Brain pericyte (primary cell): Measurements from ENCODE around the gene SLC29A4.
"Not testable (repeated sequence)": the region's sequence is repeated elsewhere in the genome, so short reads cannot be mapped to it uniquely, and the experiment has no call there.

Experiments used
- DNase-seq: peaks from one replicate; pipeline ENCODE4 v3.0.0-alpha.2; 2012; ENCODE audit warnings: low read depth, low spot score

SLC29A4 gene, protein sequence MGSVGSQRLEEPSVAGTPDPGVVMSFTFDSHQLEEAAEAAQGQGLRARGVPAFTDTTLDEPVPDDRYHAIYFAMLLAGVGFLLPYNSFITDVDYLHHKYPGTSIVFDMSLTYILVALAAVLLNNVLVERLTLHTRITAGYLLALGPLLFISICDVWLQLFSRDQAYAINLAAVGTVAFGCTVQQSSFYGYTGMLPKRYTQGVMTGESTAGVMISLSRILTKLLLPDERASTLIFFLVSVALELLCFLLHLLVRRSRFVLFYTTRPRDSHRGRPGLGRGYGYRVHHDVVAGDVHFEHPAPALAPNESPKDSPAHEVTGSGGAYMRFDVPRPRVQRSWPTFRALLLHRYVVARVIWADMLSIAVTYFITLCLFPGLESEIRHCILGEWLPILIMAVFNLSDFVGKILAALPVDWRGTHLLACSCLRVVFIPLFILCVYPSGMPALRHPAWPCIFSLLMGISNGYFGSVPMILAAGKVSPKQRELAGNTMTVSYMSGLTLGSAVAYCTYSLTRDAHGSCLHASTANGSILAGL

DNA sequence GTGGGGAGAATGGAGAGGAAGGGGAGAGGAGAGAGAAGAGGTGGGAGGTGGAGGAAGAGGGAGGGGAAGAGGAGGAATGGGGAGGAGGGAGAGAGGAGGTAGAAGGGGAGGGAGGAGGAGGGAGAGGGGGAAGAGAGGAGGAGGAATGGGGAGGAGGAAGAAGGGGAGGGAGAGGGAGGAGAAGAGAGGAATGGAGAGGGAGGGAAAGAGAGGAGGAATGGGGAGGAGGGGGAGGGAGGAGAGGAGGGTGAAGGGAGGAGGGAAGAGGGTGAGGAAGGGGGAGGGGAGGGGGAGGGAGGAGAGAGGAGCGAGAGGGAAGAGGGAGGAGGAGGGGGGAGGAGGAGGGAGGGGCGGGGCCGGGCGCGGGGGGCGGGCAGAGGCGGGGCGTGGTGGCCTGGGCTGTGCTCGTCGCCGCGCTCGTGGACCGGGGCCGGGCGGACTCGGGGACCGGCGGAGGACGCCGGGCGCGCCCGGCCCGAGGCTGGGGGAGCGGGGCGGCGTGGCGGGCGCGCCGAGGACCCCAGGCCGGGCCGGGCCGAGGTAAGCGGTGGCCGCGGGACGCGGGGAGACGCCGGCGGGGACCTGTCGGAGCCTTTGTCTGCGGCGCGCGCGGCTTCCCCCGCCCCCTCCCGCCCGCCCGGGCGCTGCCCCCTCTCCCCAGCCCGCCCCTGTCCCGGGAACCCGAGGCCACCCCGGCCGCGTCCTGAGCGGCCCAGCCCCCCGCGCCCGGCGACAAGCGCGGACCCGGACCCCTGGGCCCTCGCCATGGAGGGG, at the start of gene SLC29A4:
Gene SLC29A4 (plus strand): TSS at position 401 of the 774 bp plus-strand sequence. CDS start 4,874 bp downstream, outside the sequence.
- DNase-seq = no peak

DNA sequence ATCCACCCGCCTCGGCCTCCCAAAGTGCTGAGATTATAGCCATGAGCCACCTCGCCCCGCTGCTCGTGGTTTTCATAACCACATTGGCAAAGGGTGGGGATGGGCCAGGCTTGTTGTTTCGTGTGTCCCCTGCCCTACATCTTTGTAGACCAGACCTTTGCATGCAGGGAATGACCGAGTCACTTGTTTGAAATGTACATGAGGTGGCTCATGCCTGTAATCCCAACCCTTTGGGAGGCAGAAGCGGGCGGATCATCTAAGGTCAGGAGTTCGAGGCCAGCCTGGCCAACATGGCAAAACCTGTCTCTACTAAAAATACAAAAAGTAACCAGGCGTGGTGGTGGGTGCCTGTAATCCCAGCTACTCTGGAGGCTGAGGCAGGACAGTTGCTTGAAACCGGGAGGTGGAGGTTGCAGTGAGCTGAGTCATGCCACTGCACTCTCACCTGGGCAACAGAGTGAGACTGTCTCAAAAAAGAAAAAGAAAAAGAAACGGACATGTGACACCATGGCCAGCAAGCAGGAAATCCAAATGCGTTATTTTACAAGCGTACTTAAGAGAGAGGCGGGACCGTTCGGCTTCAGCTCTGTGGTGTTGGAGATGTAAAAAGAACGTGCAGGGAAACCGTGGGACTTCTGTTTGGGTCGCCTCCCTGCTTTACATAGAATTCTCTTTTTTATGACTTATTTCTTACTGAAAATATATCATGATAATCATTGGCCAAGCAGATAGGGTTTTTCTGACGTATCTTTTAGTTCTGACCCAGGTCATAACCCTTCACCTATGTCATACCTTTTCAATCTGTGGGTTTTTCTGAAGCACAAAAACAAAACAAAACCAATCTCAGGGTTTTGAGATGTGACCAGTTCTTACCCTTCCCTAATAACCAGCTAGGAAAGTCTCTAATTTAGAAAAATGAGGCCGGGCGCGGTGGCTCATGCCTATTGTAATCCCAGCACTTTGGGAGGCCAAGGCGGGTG, 47.6 kb upstream of the SLC29A4 start:
- DNase-seq = no peak

DNA sequence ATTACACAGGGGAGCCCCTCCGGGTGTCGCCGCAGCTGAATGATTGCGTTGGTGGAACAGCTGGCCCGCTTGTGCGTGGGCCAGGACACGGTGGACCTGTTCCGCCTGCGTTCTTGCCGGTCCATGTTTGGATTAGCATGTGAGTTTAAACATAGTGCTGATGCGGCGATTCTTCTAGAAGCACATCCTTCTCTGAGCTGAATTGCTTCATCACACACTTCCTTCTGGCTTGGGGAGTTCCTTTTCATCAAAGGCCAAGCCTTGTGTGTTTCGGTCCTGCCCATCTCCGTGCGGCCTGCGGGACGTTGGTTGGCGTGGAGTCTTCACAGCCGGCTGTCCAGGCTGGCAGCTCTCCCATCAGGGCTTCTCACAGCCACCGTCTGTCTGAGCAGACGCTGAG, 45.5 kb upstream of the SLC29A4 start:
- no peak for DNase-seq

DNA sequence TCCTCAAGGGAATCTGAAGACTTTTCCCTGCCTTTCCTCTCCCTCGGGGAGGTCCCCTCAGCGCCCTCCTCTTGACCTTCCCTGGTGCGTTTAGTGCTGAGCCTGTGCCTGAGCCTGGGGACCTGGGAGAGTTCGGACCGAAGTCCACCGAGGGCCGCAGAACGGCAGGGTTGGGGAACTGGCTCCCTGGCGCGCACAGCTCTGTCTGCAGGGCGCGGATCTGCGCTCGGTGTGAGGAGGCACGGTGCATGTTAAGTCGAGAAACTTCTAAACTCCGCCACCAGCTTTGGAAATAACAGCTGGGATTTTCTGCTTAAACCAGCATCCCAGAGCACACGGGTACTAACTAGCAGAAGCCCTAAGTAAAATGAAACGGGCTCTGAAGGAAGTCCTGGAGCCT, 44.2 kb upstream of the SLC29A4 start:
- DNase-seq = no peak

DNA sequence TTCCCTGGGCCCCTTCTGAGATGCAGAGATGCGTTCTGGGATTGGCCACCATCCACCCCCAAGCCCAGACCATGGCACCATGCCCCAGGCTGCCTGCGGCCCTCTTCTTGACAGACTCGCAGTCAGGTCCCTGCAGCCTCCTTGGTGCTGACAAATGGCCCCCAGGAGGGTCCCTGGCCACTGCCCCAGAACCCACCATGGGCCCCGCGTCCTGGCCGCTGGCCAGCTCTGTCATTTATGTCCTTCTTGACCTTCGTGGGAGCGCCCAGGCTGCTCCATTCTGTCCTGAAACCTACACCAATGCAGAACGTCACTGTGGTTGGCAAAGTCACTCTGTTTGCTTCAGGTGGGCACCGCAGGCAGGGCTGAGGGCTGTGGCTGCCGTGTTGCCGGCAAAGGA, 39.5 kb upstream of the SLC29A4 start:
- DNase-seq = no peak

DNA sequence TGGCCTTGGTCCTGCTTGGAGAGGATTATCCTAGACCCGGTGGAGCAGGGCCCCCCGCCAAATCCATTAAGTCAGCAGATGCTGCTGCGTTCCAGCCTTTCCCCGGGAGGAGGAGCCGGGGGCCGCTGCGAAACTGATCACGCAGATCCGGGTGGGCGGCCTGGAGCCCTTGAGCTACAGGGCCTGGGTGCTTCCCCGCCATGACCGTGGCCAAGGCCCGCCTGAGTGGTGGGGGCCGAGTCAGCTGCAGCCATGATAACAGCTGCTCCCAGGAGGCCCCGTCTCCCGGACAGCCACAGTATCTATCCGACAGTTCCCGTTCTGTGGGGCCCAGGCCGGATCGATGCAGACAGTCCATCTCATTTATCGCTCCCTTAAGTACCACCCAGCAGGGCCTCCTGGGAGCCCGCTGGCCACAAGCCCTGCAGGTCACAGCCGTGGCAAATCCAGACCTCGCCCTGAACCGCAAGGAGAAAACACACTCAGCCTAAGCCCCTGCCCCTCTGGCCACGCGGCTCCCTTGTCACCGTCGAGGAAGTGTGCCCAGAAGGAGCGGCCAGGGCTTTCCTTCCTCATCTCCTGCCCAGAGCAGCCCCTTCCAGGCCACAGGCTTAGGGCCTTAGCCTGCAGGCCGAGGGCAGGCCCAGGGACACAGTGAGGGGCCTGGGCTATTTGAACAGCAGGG, 34.4 kb upstream of the SLC29A4 start:
- DNase-seq = no peak

DNA sequence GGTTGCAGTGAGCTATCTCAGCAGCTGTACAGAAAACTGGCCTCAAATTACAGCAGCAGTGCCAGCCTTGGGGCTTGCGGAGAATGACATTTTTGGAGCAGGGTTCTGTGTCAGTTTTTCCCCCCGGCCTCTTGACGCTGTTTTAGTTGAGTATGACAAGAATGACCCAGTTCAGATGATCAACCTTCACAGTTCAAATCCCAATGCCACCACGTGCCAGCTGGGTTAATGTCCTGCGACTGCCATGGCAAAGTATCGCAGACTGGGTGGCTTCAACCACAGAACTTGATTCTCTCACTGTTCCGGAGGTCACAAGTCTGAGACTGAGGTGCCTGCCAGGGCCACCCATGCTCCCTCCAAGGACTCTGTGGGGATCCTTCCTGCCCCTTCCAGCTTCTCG, 32.0 kb upstream of the SLC29A4 start:
- not testable (repeated sequence) for DNase-seq

DNA sequence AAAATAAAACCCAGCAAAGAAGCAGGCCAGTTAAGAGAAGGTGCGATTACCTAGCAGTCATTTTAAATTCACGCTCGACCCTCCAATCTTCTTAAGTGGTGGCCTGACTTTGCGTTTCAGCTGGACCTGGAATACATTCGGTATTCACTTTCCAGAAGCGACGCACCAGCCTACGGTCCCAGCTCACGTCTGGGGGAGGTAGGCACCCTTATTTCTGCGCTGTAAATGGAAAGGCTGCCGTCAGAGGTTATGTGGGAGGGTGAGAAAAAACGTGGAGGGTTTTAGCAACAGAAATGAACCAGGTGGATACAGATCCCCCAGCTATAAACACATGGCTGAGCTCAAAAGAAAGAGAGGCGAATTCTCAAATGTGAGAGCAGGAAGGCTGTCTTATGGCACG, 29.2 kb upstream of the SLC29A4 start:
- not testable (repeated sequence) for DNase-seq

DNA sequence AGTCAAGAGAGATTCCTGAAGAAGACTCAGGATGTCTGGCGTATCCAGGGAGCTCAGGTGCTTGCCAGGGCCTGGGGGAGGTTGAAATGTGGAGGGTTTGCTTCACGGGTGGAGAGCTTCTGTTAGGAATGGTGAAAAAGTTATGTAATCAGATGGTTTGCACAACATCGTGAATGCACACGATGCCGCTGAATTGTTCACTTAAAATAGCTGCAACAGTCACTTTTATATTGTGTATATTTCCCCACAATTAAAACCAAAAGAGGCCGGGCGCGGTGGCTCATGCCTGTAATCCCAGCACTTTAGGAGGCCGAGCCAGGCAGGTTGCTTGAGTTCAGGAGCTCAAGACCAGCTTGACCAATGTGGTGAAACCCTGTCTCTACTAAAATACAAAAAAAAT, 28.4 kb upstream of the SLC29A4 start:
- not testable (repeated sequence) for DNase-seq

DNA sequence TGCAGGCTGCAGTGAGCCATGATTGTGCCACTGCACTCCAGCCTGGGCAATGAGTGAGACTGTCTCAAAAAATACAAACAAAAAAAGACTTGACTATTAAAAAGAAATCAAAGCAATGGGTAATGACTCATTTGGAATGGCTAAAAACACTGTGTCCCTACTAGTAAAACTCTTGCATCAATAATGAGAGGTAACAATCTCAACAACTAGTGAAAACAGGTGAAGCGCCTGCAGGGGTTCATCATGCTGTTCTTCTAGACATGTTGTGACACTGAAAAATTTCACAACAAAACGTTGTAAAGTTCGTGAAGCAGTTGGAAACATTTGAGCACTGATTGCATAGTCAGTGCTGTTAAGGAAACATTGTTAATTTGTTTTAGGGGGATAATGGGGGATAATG, 26.9 kb upstream of the SLC29A4 start:
- no peak for DNase-seq

DNA sequence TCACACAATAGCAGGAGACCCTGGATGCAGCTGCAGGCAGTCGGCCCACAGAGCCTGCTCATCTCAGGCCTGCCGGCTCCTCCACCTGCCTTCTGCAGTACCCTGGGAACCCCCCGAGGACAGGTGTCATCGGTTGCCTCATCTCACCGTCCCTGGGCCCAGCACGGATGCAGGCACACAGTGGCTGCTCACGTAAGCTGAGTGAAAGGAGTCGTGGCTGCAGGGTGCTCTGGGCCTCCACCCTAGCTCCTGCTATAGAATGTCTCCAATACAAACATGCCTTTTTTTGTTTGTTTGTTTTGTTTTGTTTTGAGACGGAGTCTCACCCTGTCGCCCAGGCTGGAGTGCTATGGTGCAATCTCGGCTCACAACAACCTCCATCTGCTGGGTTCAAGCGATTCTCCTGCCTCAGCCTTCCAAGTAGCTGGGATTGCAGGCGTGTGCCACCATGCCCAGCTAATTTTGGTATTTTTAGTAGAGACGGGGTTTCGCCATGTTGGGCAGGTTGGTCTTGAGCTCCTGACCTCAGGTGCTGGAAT, 22.1 kb upstream of the SLC29A4 start:
- not testable (repeated sequence) for DNase-seq

DNA sequence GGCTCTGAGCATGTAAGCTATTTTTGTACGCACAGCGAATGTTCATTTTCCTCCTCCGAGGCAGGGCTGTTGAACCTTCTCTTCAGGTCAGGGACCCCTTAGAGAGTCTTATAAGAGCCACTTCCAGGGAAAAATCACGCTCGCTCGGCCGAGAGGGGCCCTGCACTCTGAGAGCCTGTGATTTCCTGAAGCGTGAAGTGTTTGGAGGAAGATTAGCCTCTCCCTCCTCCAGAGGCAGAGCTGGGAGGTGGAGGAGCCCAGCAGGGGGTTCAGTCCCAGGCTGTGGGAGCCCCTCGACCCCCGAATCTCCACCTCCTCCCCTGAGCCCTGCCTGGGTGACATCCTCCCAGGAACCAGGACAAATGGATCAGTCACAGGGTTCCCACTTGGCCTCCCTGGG, 19.7 kb upstream of the SLC29A4 start:
- not testable (repeated sequence) for DNase-seq

DNA sequence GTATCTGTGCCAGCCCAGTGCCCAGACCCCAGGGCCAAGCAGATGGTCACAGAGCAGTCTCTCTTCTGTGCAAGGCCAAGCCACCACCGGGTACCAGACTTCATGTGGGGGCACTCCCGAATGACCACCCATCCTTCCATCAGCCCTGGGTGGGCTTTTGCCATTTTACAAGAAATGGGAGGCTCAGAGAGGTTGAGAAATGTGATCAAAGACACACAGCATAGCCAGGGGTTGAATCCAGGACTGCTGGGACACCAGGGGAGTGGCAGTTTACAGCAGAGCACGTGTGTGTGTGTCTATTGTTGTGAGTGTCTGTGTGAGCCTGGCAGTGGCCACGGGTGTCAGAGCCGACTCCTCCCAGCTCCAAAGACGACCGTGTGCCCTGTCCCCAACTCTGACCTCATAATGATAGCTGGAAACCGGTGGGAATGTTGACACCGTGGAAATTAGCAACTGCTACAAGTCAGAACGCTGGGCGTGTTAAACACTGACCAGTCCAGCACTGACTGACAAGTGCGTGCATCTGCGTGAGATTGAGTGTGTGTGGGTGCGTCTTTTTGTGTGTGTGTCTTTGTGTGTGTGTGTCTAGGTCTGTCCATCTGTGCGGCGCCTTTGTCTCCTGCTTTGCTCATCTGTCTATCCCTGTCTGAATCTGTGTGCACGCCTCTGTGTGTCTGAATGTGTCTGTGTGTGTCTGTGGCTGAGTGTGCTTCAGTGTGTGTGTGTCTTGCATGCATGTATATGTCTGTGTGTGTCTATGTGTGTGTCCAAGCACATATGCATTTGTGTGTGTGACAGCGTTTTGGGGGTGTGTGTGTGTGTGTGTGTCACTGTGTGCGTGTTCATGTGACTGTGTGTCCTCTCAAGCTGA, 17.2 kb upstream of the SLC29A4 start:
- DNase-seq = no peak

DNA sequence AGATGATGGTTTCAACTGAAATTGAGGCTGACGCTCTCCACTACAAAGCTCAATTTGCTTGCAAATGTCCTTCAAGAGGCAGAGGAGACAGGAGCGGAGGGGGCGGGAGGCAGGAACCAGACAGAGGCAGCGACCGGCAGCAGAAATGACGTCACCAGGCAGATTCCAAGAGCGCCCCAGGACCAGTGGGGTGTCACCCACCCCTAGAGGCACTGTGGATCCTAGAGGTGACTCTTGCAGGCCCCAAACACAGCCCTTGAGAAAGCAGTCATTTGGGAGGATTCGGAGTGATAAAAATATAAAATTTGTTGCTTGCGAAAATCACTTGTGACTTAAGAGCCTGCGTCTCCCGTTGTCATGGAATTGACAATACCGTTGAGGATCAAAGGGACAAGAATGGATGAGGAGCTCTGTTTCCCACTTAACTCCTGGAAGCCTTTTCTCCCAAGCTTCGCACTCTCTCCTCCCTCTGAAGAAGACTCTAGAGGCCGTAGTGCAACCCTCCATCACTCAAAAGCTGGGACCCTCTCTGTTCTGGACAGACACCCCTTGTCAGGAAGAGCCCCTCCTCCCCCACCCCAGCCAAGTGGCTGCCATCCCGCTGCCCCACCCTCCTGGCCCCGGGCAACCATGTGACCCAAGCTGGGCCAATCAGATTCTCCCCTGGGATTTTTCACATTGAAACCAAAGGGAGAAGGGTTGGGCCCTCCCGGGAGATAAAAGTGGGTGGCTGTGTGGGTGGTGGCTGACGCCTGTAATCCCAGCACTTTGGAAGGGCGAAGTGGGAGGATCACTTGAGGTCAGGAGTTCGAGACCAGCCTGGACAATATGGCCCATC, 16.3 kb upstream of the SLC29A4 start:
- DNase-seq = no peak

DNA sequence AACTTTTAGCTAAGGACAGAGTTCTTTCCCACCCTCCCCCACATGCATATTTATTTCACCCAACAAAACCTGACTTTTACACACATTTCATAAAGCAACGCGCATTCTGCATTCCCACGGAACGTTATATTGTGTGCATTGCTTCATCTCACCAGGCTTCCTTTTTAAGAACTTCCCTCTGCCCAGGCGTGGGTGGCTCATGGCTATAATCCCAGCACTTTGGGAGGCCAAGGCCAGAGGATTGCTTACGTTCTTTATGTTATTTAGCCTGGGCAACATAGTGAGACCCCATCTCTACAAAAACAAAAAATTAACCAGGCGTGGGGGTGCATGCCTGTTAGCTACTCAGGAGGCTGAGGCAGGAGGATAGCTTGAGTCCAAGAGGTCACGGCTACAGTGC, 14.9 kb upstream of the SLC29A4 start:
- DNase-seq = not testable (repeated sequence)

DNA sequence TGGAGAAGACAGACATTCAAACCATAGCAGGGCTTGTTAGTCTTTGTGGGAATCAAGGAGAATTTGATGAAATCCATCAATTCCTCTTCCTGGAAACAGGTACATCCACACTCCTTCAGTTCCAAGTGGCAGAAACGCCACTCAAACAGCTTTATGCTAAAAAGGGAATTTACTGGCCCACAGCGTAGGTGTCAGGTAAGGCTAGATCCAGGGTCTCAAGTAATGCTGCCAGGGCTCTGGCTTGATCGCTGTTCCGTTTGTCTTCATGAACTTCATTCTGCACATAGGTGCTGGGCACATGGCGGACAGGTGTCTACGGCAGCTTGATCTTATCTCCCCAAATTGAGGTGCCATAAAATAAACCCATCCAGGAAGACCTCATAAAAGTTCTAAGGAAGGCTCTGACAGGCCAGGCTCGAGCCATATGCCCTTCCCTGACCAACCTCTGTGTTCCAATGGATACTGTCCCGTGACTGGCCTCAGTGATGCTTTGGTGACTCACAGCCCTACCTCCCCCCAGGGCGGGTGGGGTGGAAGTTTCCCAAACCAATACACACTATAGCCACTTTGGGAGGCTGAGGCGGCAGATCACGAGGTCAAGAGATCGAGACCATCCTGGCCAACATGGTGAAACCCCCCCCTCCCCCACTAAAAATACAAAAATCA, 12.6 kb upstream of the SLC29A4 start:
- not testable (repeated sequence) for DNase-seq

DNA sequence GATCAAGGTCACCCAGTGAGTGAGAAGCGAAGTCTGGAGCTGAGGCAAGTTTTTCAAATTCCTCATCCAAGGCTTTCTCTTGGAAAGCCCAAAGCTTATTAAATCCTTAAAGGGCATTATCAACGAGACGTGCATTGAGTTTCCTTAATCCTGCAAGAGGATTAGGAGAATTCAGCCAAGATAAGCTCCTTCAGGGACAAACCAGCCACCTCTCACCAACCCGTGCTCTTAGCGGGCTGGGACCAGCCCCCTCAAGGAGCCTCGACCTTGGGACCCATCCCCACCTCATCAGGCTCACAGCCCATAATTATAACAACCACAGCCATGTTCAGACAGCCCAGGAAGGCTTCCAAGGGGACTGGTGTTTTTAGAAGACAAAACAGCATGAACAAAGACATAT, 12.0 kb upstream of the SLC29A4 start:
- no peak for DNase-seq

DNA sequence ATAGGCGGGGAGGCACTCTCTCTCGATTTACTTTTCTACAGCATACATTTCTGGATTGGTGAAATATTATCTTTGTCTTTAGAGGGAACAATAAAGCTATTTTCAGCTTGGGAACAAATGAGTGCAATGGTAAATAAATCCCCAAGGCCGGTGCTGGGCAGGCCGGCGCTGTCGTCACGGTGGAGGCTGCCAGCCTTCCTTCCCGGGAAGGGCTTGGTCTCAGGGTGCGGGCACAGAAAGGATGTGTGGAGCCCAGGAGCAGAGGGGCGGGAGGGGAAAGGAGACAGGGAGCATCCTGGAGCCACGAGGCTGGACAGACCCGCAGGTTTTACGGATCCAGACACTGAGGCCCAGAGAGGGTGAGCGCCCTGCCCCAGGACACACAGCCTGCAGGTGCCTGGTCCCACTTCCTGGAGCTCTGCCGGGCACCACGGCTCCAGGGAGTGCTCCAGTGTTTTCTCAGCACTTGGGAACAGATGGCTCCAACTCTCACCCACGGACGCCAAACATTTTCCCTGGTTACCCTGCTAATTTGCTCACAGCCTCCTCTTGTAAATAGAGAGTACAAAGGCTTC, 8.8 kb upstream of the SLC29A4 start:
- not testable (repeated sequence) for DNase-seq
